Thoracic aorta (tissue), 2 donors: ENCODE measurements around the gene STAB1. TPM values are rescaled to one million over a fixed set of nuclear protein-coding genes. Genes with fewer than 3 reads are reported as not detected.

Experiments
- ATAC-seq: fragments of 150-250 bp; one replicate; pipeline ENCODE4 v1.8.0; 2017; ENCODE audit warnings: low read depth; ENCODE audit not compliant: insufficient number of reproducible peaks, low FRiP score
- DNase-seq: peaks from one replicate; pipeline ENCODE4 v3.0.0-alpha.2; 2020; ENCODE audit warnings: low spot score
- H3K27ac ChIP-seq, 2 donors: fragments of 200-600 bp; sonication (generic); 1 replicate in 1 of 2; 2 replicates in 1 of 2; pipeline ENCODE4 v1.5.1; 2016; ENCODE audit warnings: mild to moderate bottlenecking in 2 of 2, moderate library complexity in 2 of 2
- H3K27me3 ChIP-seq: fragments of 200-600 bp; sonication (generic); replicated peaks from 2 replicates; pipeline ENCODE4 v1.6.0; 2016; ENCODE audit warnings: mild to moderate bottlenecking; ENCODE audit not compliant: insufficient read depth
- H3K36me3 ChIP-seq: fragments of 200-600 bp; sonication (generic); one replicate; pipeline ENCODE4 v1.5.1; 2016
- H3K4me1 ChIP-seq, 2 donors: fragments of 200-600 bp; sonication (generic); 1 replicate in 1 of 2; 2 replicates in 1 of 2; pipeline versions ENCODE4 v1.5.1 to v1.6.0; 2016; ENCODE audit warnings: low read depth in 2 of 2, mild to moderate bottlenecking in 1 of 2; ENCODE audit not compliant: control insufficient read depth in 1 of 2
- H3K4me3 ChIP-seq: fragments of 200-600 bp; sonication (generic); 2 replicates; pipeline ENCODE4 v1.5.1; 2016; ENCODE audit warnings: mild to moderate bottlenecking
- H3K9me3 ChIP-seq: fragments of 200-600 bp; sonication (generic); 2 replicates; pipeline ENCODE4 v1.5.1; 2016
- total RNA-seq, 2 donors: library from RNA; depleted of rRNA; stranded (reverse); fragments of >200 nt; gene quantifications; one replicate each; pipeline versions ENCODE4 v1.1.0 to v1.2.3, GENCODE V29; 2016
- TF ChIP-seq, protein P1 (sequence below): fragments of 200-600 bp; sonication (generic); IDR thresholded peaks from one replicate; pipeline ENCODE4 v1.5.1; 2019; ENCODE audit warnings: antibody characterized with exemption

Gene STAB1
- total RNA-seq, 2 donors from 2014 or later, result 249 to 837 TPM

DNA sequence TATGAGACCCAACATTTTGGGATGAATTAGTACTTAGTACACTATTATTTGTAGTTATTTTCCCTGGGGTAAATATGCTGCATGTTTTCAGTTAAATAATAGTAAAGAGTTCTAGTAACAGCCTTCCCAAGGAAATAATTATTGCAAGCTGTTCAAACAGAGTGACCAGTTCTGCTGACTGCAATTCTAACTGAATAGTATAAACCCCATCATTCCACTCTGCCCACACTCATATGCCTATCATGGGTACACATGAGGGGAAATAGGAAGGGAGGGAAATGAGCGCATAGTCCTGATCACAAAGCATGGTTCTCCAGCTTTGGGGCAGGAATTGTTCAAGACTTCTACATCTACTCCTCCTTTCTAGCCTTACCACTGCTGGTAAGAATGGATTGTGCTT is 59.9 kb downstream of the STAB1 start:
- ATAC-seq, result no peak
- Histone ChIP-seq H3K9me3 (no peaks in the 10 kb centered on the region), H3K4me1 (no peaks in the 10 kb centered on the region), H3K27ac (no peak overlapping the region), H3K27me3 (no peaks in the 10 kb centered on the region), H3K36me3 (peaks cover 30% of the 10 kb centered on the region), H3K4me3 (no peak overlapping the region)
- no peak for DNase-seq
- TF ChIP-seq, protein P1, sequence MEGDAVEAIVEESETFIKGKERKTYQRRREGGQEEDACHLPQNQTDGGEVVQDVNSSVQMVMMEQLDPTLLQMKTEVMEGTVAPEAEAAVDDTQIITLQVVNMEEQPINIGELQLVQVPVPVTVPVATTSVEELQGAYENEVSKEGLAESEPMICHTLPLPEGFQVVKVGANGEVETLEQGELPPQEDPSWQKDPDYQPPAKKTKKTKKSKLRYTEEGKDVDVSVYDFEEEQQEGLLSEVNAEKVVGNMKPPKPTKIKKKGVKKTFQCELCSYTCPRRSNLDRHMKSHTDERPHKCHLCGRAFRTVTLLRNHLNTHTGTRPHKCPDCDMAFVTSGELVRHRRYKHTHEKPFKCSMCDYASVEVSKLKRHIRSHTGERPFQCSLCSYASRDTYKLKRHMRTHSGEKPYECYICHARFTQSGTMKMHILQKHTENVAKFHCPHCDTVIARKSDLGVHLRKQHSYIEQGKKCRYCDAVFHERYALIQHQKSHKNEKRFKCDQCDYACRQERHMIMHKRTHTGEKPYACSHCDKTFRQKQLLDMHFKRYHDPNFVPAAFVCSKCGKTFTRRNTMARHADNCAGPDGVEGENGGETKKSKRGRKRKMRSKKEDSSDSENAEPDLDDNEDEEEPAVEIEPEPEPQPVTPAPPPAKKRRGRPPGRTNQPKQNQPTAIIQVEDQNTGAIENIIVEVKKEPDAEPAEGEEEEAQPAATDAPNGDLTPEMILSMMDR, result no peak

DNA sequence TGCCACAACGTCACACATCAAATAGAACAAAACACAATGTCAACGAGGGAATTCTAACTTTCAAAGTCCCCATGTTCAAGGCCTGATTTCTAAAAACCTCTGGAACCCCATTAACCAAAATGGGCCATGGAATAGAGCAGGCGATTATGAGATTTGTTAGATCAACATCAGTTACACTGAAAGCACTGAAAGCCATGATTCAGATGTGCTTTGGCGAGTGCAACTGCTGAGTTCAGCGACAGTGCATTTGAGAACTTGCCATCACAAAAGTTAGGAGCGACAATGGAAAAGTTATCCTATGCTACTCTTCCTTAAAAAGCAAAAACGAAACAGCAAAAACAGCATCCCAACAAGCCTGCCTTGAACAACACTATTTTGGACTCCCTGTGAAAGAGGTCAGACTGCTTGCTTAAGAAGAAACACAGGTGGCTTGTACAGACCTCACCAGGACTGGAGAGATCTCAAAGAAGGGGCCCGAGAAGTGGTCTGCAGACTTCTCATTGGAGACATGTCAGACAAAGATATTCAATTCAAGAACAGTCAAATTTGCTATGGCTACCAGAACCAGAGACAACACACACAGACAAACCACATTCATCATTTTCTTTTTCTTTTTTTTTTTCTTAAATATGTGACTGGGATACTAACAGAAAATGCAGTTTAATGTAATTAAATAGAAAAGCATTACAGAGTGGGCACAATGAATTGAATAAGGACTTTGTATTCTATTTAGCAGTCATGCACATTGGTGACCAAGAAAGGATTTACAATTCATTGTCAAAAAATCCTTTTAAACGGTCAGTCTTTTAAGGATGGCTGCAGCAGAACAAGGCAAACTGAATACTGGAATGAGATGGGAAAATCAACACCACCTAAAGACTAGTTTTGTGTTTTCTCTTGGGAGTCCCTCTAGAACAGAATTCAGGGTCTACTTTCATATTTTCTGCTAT is 62.1 kb downstream of the STAB1 start:
- ATAC-seq, result no peak
- no peak for DNase-seq
- TF ChIP-seq, protein P1, result no peak
- no peaks in the 10 kb centered on the region for H3K9me3 ChIP-seq
- H3K36me3 ChIP-seq, result peaks cover 26% of the 10 kb centered on the region
- H3K27me3 ChIP-seq, result no peaks in the 10 kb centered on the region
- H3K4me1 ChIP-seq, result no peaks in the 10 kb centered on the region
- H3K4me3 ChIP-seq, result no peak overlapping the region
- no peak overlapping the region for H3K27ac ChIP-seq

DNA sequence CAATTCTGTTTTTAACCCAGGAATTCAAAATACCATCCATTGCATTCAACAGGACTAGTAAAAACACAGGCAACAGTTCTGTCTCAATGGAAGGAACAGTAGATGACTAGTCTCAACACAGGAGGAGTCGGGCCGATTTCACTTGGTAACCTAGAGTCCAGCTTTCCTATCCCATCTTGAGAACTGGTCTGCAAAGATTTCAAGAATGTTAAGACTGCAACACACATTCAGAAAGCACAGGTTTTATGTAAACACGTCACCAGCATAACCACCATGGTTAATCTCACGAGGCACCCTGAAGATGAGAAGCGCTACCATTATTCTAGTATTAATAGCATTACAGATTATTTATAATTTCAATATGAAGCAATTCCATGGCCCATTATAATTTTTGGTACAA is 63.3 kb downstream of the STAB1 start:
- DNase-seq (no peak), ATAC-seq (no peak)
- Histone ChIP-seq H3K36me3 (peaks cover 36% of the 10 kb centered on the region), H3K4me1 (no peaks in the 10 kb centered on the region), H3K4me3 (no peak overlapping the region), H3K27me3 (no peaks in the 10 kb centered on the region), H3K27ac (no peak overlapping the region), H3K9me3 (no peaks in the 10 kb centered on the region)
- TF ChIP-seq, protein P1, result no peak

DNA sequence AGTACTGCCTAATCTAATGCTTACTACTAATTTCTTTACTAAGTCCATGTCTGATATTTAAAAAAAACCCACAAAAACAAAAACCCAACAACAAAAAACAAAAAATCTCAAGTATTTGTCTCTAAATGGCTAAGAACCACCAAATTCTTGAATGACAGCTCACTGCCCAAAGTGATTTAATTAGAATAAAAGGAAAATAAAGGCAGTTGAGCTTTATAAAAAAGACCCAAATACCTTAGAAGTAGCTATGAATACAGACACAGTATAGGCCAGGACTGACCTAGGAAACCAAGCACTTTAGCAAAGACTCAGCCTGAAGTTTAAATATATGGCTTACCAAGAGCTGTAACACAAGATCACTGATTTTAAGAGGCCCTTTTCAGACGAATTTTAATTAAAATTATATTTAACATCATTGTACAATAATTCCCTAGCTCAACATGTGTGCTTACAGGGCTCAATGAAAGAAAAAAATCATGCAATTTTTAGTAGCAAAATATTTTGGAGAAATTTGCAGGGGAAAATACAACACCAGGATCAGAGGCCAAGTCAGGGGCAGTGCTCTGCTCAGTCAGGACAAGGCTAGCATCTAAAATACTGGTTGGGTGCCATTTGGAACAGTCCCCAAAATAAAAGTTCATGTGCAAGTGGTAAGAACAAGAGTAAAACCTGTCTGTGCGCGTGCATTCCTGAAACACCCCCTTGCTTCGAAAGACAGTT is 66.0 kb downstream of the STAB1 start:
- ATAC-seq (no peak), DNase-seq (no peak)
- H3K4me3 ChIP-seq, result no peak overlapping the region
- H3K36me3 ChIP-seq, result peaks cover 28% of the 10 kb centered on the region
- TF ChIP-seq, protein P1, result no peak
- no peaks in the 10 kb centered on the region for H3K27me3 ChIP-seq
- no peaks in the 10 kb centered on the region for H3K9me3 ChIP-seq
- no peak overlapping the region for H3K27ac ChIP-seq
- H3K4me1 ChIP-seq, result no peaks in the 10 kb centered on the region

DNA sequence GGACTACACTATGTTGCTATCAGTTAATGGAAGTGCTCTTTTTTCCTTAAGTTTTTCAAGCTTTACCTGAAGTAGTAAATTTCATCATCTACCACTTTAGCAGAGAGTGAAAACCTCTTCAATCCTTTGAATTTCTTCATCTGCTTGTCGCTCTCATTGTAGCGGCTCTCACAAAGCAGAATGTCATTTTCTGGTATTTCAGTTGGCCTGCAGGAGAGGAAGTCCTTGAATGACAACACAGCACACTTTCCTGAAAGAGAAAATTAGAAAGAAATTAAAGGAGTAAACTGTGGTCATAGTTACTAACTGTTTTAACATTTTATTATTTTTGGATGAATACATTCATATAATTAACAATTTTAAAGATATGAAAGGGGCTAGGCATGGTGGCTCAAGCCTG is 68.8 kb downstream of the STAB1 start:
- H3K9me3 ChIP-seq, result no peaks in the 10 kb centered on the region
- TF ChIP-seq, protein P1, result no peak
- H3K4me1 ChIP-seq, result no peaks in the 10 kb centered on the region
- no peak for ATAC-seq
- no peak overlapping the region for H3K27ac ChIP-seq
- H3K27me3 ChIP-seq, result no peaks in the 10 kb centered on the region
- DNase-seq, result no peak
- peaks cover 25% of the 10 kb centered on the region for H3K36me3 ChIP-seq
- no peak overlapping the region for H3K4me3 ChIP-seq
